ENCODE measurements around the gene RBM18. TPM values are rescaled to one million over a fixed set of nuclear protein-coding genes. Genes with fewer than 3 reads are reported as not detected.

The RBM18 gene
- total RNA-seq, 2 donors from 2014 or later = 21.5 TPM

GRCh38 chr9:122286764-122287163 lies 22.1 kb upstream of the RBM18 start:
- H3K9ac ChIP-seq (ENCODE audit: low read depth in 2 of 2, low read length in 2 of 2) = no peak overlapping the region
- H3K4me3 ChIP-seq = no peak overlapping the region
- TF ChIP-seq, protein P1, sequence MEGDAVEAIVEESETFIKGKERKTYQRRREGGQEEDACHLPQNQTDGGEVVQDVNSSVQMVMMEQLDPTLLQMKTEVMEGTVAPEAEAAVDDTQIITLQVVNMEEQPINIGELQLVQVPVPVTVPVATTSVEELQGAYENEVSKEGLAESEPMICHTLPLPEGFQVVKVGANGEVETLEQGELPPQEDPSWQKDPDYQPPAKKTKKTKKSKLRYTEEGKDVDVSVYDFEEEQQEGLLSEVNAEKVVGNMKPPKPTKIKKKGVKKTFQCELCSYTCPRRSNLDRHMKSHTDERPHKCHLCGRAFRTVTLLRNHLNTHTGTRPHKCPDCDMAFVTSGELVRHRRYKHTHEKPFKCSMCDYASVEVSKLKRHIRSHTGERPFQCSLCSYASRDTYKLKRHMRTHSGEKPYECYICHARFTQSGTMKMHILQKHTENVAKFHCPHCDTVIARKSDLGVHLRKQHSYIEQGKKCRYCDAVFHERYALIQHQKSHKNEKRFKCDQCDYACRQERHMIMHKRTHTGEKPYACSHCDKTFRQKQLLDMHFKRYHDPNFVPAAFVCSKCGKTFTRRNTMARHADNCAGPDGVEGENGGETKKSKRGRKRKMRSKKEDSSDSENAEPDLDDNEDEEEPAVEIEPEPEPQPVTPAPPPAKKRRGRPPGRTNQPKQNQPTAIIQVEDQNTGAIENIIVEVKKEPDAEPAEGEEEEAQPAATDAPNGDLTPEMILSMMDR (IDR thresholded peaks at IDR 0.05) = no peak
- no peaks in the 10 kb centered on the region for H3K36me3 ChIP-seq
- no peak for DNase-seq
- no peaks in the 10 kb centered on the region for H3K27me3 ChIP-seq
- no peak overlapping the region for H3K27ac ChIP-seq
- intact Hi-C loops (cut with DNase I) = no loop called here
- H3K4me1 ChIP-seq = no peaks in the 10 kb centered on the region
- no peaks in the 10 kb centered on the region for H3K9me3 ChIP-seq

GRCh38 chr9:122281368-122281767 lies 16.7 kb upstream of the RBM18 start:
- no peaks in the 10 kb centered on the region for H3K27me3 ChIP-seq
- no peak overlapping the region for H3K27ac ChIP-seq
- H3K9me3 ChIP-seq = no peaks in the 10 kb centered on the region
- intact Hi-C loops (cut with DNase I) = no loop called here
- H3K4me3 ChIP-seq = no peak overlapping the region
- H3K9ac ChIP-seq (ENCODE audit: low read depth in 2 of 2, low read length in 2 of 2) = no peak overlapping the region
- TF ChIP-seq, protein P1 (IDR thresholded peaks at IDR 0.05) = no peak
- no peak for DNase-seq
- no peaks in the 10 kb centered on the region for H3K36me3 ChIP-seq
- no peaks in the 10 kb centered on the region for H3K4me1 ChIP-seq

GRCh38 chr9:122277285-122277897 lies 12.8 kb upstream of the RBM18 start:
- Histone ChIP-seq H3K4me3 (no peak overlapping the region), H3K27me3 (no peaks in the 10 kb centered on the region), H3K36me3 (no peaks in the 10 kb centered on the region), H3K4me1 (no peaks in the 10 kb centered on the region), H3K9me3 (no peaks in the 10 kb centered on the region), H3K9ac (ENCODE audit: low read depth in 2 of 2, low read length in 2 of 2) (no peak overlapping the region), H3K27ac (no peak overlapping the region)
- DNase-seq = no peak
- TF ChIP-seq, protein P1 (IDR thresholded peaks at IDR 0.05) = no peak
- intact Hi-C loops (cut with DNase I) = no loop called here

DNA sequence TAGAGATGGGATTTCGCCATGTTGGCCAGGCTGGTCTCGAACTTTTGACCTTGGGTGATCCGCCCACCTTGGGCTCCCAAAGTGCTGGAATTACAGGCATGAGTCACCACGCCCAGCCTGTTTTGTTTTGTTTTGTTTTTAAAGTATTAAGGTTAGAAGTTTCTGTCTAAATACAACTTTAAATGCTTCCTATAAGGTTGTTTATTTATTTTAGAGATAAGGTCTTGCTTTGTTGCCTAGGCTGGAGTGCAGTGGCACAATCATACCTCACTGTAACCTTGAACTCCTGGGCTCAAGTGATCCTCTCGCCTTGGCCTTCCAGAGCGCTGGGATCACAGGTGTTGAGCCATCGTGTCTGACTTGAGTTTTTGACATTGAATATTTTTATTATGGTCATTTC lies 11.5 kb upstream of the RBM18 start:
- no peaks in the 10 kb centered on the region for H3K36me3 ChIP-seq
- TF ChIP-seq, protein P1 (IDR thresholded peaks at IDR 0.05) = no peak
- no peaks in the 10 kb centered on the region for H3K4me1 ChIP-seq
- no peak overlapping the region for H3K9ac ChIP-seq (ENCODE audit: low read depth in 2 of 2, low read length in 2 of 2)
- H3K4me3 ChIP-seq = no peak overlapping the region
- no peak overlapping the region for H3K27ac ChIP-seq
- intact Hi-C loops (cut with DNase I) = no loop called here
- no peaks in the 10 kb centered on the region for H3K27me3 ChIP-seq
- DNase-seq = no peak
- no peaks in the 10 kb centered on the region for H3K9me3 ChIP-seq

- no peaks in the 10 kb centered on the region for H3K9me3 ChIP-seq
- H3K4me3 ChIP-seq = no peak overlapping the region
- no peaks in the 10 kb centered on the region for H3K4me1 ChIP-seq
- intact Hi-C loops (cut with DNase I) = no loop called here
- TF ChIP-seq, protein P1 (IDR thresholded peaks at IDR 0.05) = no peak
- H3K9ac ChIP-seq (ENCODE audit: low read depth in 2 of 2, low read length in 2 of 2) = no peak overlapping the region
- no peak for DNase-seq
- no peaks in the 10 kb centered on the region for H3K36me3 ChIP-seq
- H3K27me3 ChIP-seq = no peaks in the 10 kb centered on the region
- H3K27ac ChIP-seq = no peak overlapping the region
Observed at GRCh38 chr9:122274055-122274454, 9.4 kb upstream of the RBM18 start.

All from colonic mucosa (tissue), 4 donors.